Activated CD4-positive, alpha-beta T cell treated with anti-CD3 and anti-CD28 coated beads, Interleukin-2, amount 50 U/mL, for 4 hours (primary cell): ENCODE data around the gene CR2.
"Not testable (repeated sequence)": the region's sequence is repeated elsewhere in the genome, so short reads cannot be mapped to it uniquely, and the experiment has no call there.

Experiments used
- DNase-seq, 2 experiments: peaks; one replicate each; pipeline ENCODE4 v3.0.0-alpha.2; 2020

The CR2 gene

DNA sequence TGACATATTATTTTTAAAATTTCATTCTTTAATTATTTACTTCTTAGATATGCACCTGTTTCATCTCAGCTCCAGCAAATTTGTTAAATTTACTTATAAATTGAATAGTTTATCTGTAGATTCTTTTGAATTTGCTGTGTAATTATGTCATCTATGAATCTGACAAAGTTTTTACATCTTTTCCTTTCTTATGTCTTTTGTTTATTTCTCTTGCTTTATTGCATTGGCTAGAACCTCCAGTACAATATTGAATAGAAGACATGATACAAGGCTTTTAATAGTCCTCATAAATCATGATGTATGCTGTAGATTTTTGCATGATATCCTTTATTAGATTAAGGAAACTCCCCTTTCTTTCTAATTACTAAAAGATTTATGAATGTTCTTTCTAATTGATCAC lies 62.6 kb downstream of the CR2 start:
- no peak for DNase-seq

DNA sequence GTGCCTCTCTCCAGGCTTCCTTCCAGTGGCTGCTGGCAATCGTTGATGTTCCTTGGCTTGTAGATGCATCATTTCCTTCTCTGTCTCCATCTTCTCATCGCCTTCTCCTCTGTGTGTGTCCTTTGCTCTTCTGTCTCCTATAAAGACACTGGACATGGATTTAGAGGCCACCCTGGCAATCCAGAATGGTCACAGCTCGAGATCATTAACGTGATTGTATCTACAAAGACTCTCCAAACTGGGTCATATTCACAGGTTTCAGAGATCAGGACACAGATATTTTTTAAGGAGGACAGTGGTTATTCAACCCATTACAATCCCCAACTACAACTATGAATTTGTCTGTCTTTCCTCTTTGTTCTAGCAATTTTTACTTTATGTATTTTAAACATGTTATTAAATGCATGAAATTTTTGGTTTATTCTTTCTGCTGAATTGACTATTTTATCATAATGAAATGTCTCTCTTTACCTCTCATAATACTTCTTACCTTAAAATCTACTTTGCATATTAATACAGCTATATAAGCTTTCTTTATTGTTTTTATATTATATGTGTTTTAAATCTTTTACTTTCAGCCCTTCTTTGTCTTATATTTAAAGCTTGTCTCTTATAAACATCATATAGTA lies 64.6 kb downstream of the CR2 start:
- DNase-seq, result no peak

DNA sequence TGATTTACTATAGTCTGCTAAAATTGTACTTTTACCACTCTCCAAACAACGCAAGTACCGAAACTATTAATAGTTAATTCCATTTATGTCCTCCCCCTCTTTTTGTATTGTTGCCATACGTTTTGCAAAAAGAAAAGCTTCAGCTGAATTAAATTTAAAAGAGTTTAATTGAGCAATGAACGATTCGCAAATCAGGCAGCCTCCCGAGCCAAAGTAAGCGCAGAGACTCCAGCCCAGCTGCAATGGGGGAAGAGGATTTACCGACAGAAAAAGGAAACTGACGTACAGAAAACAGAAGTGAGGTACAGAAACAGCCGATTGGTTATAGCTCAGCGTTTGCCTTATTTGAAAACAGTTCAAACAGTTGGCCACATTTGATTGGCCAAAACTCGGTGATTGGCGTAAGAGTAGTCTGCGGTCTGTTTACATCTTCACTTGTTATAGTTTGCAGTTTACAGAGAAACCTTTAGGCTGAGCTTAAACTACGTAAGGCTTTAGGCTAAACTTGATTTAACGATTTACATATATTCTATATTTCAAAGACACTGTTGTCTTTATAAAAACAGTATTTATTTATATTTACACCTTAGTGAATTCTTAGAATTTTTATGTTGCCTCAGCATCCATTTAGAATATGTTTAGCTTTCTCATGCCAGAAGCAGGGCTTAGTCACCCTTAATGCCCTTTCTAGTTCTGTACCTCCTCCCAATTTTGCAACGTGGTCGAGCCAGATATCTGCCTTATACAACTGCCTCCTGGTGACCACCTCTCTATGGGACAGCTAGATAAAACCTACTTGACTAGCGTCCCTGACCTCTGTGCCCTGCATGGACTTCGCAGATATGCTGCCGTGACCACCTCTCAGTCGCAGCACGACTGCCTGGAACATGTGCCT lies 65.6 kb downstream of the CR2 start:
- DNase-seq, result no peak

DNA sequence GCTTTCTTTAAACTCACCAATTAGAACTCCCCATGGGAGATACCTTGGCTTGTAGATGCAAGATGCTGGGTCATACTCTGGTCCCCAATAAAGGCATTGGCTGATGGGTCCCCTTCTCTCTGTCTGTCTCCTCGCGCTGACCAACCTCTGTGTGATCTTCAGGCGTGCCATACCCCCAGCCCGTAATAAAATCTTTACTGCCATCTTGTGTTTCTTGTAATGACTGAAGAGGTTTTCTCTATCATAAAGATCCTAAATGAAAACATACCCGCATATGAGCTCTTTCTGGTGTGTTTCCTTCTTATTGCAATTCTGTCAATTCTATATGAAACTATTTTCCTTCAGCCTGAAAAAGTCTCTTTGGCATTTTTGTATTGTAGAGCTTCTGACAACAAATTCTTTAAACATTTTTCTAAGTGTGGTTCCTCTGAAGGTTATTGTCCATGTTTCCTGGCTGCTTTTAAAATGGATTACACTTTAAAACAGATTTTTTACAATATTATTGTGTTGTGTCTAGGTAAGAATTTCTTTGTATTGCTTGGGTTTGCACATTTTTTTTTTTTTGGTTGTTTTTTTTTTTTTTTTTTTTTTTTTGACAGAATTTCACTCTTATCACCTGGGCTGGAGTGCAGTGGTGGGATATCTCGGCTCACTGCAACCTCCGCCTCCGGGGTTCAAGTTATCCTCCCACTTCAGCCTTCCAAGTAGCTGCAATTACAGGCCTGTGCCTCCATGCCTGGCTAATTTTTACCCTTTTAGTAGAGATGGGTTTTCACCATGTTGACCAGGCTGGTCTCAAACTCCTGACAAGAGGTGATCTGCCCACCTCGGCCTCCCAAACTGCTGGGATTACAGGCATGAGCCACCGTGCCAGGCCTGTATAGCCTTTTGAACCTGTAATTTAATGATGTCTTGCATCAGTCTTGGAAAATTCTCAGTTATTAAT lies 66.5 kb downstream of the CR2 start:
- DNase-seq, result not testable (repeated sequence)

DNA sequence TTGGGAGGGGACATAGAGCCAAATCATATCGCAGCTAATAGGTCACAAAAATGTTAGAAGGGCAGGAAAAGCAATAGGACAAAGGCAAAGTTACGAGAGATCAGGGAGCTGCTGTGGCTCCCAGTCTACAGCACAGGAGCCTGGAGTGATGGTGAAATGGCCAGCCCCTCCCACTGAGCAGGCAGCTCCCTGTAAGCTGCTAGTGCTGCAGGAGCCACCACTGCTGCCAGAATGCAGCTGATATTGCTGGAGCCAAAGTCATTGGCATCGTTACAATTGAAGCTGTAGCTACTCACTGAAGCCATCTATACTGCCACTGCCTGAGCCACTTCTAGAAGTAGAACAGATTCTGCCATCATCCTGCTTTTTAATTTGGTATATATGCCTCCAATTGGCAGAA lies 71.1 kb downstream of the CR2 start:
- DNase-seq, result not testable (repeated sequence)

DNA sequence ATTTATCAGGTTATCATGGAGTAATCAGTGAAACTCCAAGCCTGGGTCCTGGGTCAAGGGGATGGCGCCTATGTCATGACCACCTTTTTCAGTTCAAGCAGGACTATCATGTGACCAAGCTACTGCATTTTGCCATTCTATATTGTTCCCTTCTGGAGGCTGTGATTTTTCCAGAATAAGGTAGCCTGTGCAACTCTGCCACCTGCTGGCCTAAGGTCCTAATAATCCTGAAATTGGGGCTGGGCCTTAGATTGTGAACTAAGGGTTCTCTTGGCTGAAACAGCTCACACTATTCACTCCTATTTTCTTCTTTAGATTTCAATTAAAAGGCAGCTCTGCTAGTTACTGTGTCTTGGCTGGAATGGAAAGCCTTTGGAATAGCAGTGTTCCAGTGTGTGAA lies 74.3 kb downstream of the CR2 start:
- not testable (repeated sequence) for DNase-seq

DNA sequence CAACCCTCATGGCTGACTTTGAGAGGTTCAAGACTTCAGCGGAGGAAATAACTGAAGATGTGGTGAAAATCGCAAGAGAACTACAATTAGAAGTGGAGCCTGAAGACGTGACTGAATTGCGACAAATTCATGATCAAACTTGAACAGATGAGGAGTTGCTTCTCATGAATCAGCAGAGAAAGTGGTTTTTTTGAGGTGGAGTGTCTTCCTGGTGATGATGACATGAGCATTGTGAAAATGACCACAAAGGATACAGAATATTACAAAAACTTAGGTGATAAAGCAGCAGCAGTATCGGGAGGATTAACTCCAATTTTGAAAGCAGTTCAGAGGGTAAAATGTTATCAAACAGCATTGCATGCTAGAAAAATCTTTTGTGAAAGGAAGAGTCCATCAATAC lies 82.1 kb downstream of the CR2 start:
- not testable (repeated sequence) for DNase-seq
